Mucosa of stomach (tissue), 1 donor: ENCODE measurements around the gene CKB.

Experiments
- H3K27me3 ChIP-seq: one replicate; pipeline ENCODE4 v1.7.0; 2013; ENCODE audit warnings: mild to moderate bottlenecking, low read length; ENCODE audit not compliant: control insufficient read depth, insufficient read depth
- H3K36me3 ChIP-seq: one replicate; pipeline ENCODE4 v1.7.0; 2013; ENCODE audit warnings: low read length; ENCODE audit not compliant: control insufficient read depth, insufficient read depth
- H3K4me1 ChIP-seq: one replicate; pipeline ENCODE4 v1.7.0; 2013; ENCODE audit warnings: mild to moderate bottlenecking, low read length; ENCODE audit not compliant: control insufficient read depth, insufficient read depth
- H3K4me3 ChIP-seq: one replicate; pipeline ENCODE4 v1.7.0; 2013; ENCODE audit warnings: low read length
- H3K9ac ChIP-seq: one replicate; pipeline ENCODE4 v1.7.0; 2013; ENCODE audit warnings: mild to moderate bottlenecking, low read length, moderate library complexity
- H3K9me3 ChIP-seq: one replicate; pipeline ENCODE4 v1.7.0; 2013; ENCODE audit warnings: mild to moderate bottlenecking, low read length, moderate library complexity; ENCODE audit not compliant: control insufficient read depth
- donor health status: Pancreatic carcinoma.

CKB gene

DNA sequence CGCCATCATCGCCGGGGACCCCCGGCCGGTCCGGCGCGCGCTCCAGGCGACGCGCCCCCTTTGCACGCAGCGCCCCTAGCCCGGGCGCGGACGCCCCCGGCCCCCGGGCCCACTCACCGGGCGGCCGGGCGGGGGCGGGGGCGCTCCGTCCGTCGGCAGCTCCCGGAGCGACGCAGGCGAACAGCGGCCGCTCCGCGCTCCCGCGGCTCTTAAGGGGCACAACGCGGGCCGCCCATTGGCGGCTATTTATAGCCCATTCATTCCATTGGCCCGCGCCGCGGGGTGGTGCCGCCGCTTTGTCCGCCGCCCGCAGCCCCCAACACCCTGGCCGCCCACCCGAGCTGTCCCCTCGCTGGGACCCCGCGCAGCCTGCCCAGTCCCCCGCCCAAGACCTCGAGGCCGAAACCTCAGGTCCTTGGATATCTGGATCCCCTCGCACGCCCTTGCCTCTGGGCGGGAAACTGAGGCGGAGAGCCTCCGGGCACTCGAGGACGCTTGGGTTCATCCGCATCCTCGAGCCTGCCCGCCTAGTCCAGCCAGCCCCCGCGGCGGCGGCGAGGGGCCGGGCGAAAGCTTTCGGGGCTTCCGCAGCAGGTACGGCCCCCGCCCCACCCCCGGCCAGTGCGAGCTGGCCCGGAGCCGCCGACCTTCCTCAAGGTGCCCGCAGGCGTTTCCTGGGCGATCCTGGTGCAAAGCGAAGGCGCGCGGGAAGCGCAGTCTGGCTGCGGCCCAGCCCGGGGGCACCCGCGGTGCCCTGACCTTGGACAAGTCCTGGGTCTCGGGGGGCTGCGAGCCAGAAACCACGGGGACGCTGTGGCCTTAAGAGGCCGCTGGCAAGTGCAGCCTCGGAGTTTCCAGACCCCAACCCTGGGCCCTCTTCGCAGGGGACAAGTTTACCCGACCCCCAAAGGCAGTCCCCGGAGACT, at the start of gene CKB:
TSS of gene CKB (minus strand) at position 182 of the 926 bp plus-strand sequence. CDS start 337 bp downstream, outside the sequence.
- Histone ChIP-seq H3K36me3 (no peaks in the 10 kb centered on the region), H3K9ac (peak within 1 kb of the TSS; percentile 37), H3K9me3 (no peaks in the 10 kb centered on the region), H3K4me1 (peaks cover 40% of the 10 kb centered on the region), H3K4me3 (no peak within 1 kb of the TSS), H3K27me3 (peaks cover 6% of the 10 kb centered on the region)

DNA sequence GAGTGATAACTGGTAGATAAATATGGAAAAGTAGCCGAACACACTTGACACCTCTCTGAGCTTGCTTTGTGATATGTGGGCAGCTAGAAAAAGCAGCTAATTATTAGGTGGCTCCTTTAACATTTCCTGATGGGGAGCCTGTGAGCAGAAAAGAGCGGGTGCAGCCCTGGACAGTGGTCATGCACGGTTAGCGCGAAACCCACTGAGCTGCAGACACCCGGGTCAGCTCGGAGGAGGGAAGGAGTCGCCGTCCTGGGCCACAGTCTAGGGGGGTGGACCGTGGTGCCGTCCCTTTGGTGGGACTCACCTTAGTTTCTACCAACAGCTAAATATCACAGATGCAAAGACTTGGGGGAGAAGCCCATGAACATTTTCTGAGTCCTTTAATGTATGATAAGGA, 46.8 kb upstream of the CKB start:
- H3K4me1 ChIP-seq = peaks cover 14% of the 10 kb centered on the region
- no peaks in the 10 kb centered on the region for H3K27me3 ChIP-seq
- no peaks in the 10 kb centered on the region for H3K9me3 ChIP-seq
- no peak overlapping the region for H3K4me3 ChIP-seq
- H3K36me3 ChIP-seq = no peaks in the 10 kb centered on the region
- H3K9ac ChIP-seq = no peak overlapping the region

DNA sequence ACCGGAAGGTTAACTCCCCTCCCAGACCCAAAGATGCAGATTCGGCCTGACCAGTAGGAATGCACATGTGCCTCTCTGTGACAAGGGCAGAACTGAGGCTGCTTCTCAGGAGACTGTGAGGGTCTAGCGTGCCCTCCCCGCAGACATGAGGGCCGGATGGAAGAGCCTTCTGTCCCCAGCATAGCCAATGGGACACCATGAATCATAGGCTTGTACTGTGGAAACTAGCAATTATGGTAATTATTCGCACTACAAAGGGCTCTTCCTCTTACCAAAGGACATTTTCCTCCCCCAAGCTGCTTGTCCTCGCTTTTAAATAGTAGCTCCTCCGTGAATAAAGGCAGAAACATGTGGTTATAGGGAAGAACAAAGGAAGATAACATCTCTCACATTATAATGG, 46.3 kb upstream of the CKB start:
- no peak overlapping the region for H3K9ac ChIP-seq

DNA sequence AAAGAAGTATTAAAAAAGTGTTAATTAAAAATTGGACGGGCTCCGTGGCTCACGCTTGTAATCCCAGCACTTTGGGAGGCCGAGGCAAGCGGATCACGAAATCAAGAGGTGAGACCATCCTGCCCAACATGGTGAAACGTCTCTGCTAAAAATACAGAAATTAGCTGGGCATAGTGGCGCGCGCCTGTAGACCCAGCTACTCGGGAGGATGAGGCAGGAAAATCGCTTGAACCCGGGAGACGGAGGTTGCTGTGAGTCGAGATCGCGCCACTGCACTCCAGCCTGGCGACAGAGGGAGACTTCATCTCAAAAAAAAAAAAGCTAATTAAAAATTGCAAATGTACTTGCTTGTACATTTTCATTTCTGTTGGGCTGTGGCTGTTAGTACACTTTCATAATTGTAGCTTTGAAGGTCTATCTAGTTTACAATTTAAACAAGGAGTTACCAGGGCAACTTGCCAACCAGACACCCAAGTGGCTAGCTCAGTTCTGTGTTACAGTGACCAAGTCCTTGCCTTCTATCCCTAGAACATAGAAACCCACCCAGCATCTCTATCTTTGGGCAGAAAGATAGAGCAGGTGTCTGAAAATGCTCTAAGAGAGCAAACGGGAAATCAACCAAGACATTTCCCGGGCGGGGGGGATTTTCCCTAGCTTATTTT, 41.3 kb upstream of the CKB start:
- no peaks in the 10 kb centered on the region for H3K9me3 ChIP-seq
- H3K4me1 ChIP-seq = peaks cover 10% of the 10 kb centered on the region
- H3K36me3 ChIP-seq = no peaks in the 10 kb centered on the region
- H3K4me3 ChIP-seq = no peak overlapping the region
- no peaks in the 10 kb centered on the region for H3K27me3 ChIP-seq
- peak overlapping the region; percentile 81 for H3K9ac ChIP-seq

More for the DNA sequence above, 46.3 kb upstream of the CKB start:
- Histone ChIP-seq H3K4me1 (peaks cover 9% of the 10 kb centered on the region), H3K9me3 (no peaks in the 10 kb centered on the region), H3K27me3 (no peaks in the 10 kb centered on the region), H3K4me3 (no peak overlapping the region), H3K36me3 (no peaks in the 10 kb centered on the region)

DNA sequence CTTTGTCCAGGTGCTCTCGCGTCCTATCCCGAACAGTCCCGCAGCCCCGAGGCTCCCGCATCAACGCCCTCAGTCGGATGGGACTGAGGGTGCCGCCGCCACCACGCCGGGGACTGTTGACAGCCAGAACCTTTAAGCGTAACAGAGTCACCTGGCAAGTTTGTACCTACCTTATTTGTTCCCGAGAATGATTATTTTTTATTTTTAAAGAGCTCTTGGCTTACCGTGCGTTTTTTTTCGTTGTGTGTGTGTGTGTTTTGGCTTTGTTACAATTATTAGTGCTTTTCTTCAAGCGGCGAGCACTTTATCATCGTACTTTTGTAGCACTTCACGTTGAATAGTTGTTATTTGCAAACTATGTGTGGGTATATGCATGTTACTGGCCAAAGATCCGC, 40.6 kb upstream of the CKB start:
- Histone ChIP-seq H3K9ac (peak overlapping the region; percentile 81), H3K36me3 (peaks cover 2% of the 10 kb centered on the region), H3K9me3 (no peaks in the 10 kb centered on the region), H3K27me3 (no peaks in the 10 kb centered on the region), H3K4me3 (peak overlapping the region; percentile 85), H3K4me1 (peaks cover 16% of the 10 kb centered on the region)

DNA sequence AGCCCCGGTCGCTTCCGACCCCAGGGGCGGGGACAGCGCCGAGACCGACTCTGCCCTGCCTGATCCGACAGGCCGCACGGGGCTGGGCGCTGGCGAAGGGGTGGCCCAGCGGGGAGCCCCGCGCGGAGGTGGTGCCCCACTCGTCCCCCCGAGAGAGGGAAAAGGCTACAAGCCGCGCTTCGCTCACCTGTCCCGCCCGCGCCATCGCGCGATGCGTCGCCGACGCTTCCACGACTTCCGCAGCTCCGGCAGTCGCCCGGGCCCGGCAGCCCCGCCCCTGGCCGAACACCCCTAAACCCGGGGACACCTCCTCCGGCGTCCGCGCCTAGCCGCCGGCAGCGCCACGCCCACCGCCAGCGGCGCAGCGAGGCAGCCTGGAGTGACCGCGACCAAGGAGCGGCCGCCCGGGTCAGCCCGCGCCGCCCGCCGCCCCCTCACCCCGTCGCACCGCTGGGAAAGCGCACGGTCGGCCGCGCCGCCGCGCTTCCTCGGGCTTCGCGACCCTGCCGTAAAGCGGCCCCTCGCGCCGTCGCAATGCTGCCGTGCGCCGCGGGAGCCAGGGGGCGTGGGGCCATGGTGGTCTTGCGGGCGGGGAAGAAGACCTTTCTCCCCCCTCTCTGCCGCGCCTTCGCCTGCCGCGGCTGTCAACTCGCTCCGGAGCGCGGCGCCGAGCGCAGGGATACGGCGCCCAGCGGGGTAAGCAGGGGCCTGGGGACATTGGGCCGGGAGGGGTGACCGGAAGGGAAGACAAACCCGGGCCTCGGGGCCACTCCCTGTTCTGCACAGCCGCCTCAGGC, 40.0 kb upstream of the CKB start, which contains the start of the genes BAG5 and COA8:
TSS of gene BAG5 (minus strand) at position 229 of the 797 bp plus-strand sequence. CDS start 1,493 bp downstream, outside the sequence.
TSS of gene COA8 (plus strand) at position 532 of the 797 bp plus-strand sequence. CDS start at position 574, 42 bp downstream.
- no peaks in the 10 kb centered on the region for H3K9me3 ChIP-seq
- peaks cover 16% of the 10 kb centered on the region for H3K4me1 ChIP-seq
- peak within 1 kb of the TSS; percentile 81 for H3K9ac ChIP-seq
- peak within 1 kb of the TSS; percentile 85 for H3K4me3 ChIP-seq
- peaks cover 4% of the 10 kb centered on the region for H3K36me3 ChIP-seq
- no peaks in the 10 kb centered on the region for H3K27me3 ChIP-seq

DNA sequence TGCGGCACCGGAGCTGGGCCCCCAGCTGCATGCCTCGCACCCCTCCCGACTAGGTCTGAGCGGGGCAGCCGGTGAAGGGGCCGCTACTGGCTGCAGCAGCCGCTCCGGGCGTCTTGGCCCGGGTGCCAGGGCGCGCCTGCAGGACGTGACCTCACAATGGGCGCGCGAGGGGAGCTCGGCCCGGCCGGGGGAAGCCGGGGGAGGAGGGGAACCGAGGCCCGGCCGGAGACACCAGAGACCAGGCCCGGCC, 39.5 kb upstream of the CKB start:
- Histone ChIP-seq H3K36me3 (peaks cover 4% of the 10 kb centered on the region), H3K4me1 (peaks cover 16% of the 10 kb centered on the region), H3K27me3 (no peaks in the 10 kb centered on the region), H3K9me3 (no peaks in the 10 kb centered on the region), H3K9ac (peak overlapping the region; percentile 81), H3K4me3 (peak overlapping the region; percentile 85)

DNA sequence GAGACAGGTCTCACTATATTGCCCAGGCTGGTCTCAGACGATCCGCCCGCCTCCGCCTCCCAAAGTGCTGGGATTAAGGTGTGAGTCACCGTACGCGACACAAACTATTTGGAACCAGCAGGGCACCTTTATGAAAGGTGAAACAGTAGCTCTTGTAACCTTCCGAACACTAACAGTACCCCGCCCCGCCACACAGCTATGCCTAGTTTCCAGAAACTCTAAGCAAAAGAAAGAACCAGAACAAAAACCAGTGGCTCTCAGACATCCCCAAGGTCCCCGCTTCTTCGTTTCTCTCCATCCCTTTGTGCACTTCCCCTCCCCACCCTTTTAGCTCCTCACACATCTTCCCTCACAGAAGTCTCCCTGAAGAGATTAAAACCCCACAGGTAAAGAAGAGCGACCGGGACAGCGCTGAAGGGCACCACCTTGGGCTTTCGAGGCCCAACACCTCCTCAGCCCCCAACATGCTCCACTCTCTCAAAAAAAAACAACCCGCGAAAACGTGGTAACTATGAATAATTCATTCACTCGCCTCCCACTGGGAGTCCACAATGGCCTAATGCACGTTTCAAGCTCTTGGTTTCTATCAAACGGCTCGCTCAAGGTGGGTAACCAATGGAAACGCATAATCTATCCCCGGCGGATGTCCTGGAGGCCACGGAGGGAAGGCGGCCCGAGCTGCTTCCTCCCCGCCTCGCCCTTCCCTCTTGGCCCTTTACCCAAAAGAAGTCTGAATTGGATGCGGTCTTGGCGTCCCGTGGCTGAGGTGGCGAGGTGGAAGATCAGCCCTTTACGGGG, 39.0 kb upstream of the CKB start:
- Histone ChIP-seq H3K4me3 (peak overlapping the region; percentile 85), H3K9ac (peak overlapping the region; percentile 81), H3K9me3 (no peaks in the 10 kb centered on the region), H3K36me3 (peaks cover 4% of the 10 kb centered on the region), H3K27me3 (no peaks in the 10 kb centered on the region), H3K4me1 (peaks cover 16% of the 10 kb centered on the region)

DNA sequence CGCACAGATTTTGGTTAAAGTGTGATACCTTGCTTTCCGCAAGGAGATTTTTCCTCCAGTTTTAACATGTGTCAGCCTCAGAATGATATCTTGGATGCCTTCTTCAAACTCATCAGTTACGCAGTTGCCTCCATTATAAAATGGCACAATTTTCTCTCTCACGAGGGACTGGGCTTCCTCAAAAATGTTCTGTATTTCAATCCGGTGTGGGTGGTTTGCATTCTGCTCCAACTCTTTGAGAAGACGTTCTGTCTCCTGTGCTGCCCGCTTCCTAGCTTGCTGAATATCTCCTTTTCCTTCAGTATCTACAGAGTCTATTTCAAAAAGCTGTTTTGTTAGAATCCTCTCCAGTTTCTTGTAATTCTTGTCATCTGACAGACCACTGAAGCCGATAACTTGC, 38.1 kb upstream of the CKB start:
- Histone ChIP-seq H3K36me3 (peaks cover 4% of the 10 kb centered on the region), H3K4me1 (peaks cover 16% of the 10 kb centered on the region), H3K27me3 (no peaks in the 10 kb centered on the region), H3K9ac (peak overlapping the region; percentile 81), H3K4me3 (no peak overlapping the region), H3K9me3 (no peaks in the 10 kb centered on the region)

DNA sequence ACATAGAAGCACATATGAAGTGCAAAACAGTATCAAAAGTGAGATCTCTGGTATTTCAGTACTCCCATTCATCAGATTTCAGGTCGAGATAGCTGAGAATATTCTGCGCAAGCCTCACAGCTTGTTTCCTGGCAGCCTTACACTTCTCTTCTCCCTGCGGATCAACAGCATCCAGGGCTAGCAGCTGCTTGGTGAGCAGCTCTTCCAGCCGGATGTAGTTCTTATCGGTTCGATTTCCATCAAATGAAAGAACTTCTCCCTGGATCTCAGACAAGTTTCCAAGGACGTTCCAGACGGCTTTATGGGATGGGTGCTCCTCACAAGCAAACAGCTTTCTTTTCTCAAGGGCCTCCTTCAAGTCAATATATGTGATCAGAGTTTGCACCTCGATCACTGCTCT, 37.1 kb upstream of the CKB start:
- Histone ChIP-seq H3K9ac (no peak overlapping the region), H3K4me3 (no peak overlapping the region), H3K9me3 (no peaks in the 10 kb centered on the region), H3K4me1 (peaks cover 18% of the 10 kb centered on the region), H3K27me3 (no peaks in the 10 kb centered on the region), H3K36me3 (peaks cover 4% of the 10 kb centered on the region)
